K562 (cell line): Measurements from ENCODE around the gene DGAT2. TPM values are rescaled to one million over a fixed set of nuclear protein-coding genes. Genes with fewer than 3 reads are reported as not detected.

Experiments used
- BCL6 ChIP-seq: fragments of 250-450 bp; sonication (Bioruptor Pico); IDR thresholded peaks from 2 replicates; pipeline ENCODE4 v1.4.0; 2020
- CHD1 ChIP-seq: fragments of 200-600 bp; sonication (generic); IDR thresholded peaks from one replicate; pipeline ENCODE4 v1.6.1; 2012; ENCODE audit warnings: mild to moderate bottlenecking, moderate library complexity, low read length, inconsistent platforms
- DDX20 ChIP-seq: fragments of 450-650 bp; IDR thresholded peaks from 2 replicates; pipeline ENCODE4 v1.6.1; 2016; ENCODE audit warnings: missing genetic modification characterization, low read depth, mild to moderate bottlenecking, missing compliant biosample characterization, moderate library complexity
- GATA2 ChIP-seq: sonication (generic); formaldehyde crosslinking; IDR thresholded peaks from 2 replicates; pipeline ENCODE4 v1.4.0; 2020; ENCODE audit warnings: mild to moderate bottlenecking, missing genetic modification reagents
- MBD2 ChIP-seq: sonication (generic); IDR thresholded peaks from 2 replicates; pipeline ENCODE4 v1.6.1; 2016; ENCODE audit warnings: low read depth, borderline replicate concordance
- MGA ChIP-seq: fragments of 450-650 bp; IDR thresholded peaks from 2 replicates; pipeline ENCODE4 v1.6.1; 2016; ENCODE audit warnings: mild to moderate bottlenecking, moderate library complexity
- ZC3H4 ChIP-seq: sonication (generic); formaldehyde crosslinking; IDR thresholded peaks from 2 replicates; pipeline ENCODE4 v1.9.0; 2021; ENCODE audit warnings: missing genetic modification reagents, borderline replicate concordance
- ZNF398 ChIP-seq: fragments of 250-450 bp; sonication (Bioruptor Pico); IDR thresholded peaks from 2 replicates; pipeline ENCODE4 v1.8.0; 2021; ENCODE audit warnings: moderate library complexity, mild to moderate bottlenecking, inconsistent platforms
- ZNF592 ChIP-seq: fragments of 450-650 bp; IDR thresholded peaks from 2 replicates; pipeline ENCODE4 v1.6.1; 2017; ENCODE audit warnings: antibody characterized with exemption, mild to moderate bottlenecking
- ZNF695 ChIP-seq: fragments of 450-650 bp; formaldehyde crosslinking; IDR thresholded peaks from 2 replicates; pipeline ENCODE4 v1.4.0; 2020; ENCODE audit warnings: mild to moderate bottlenecking, moderate library complexity
- polyA plus RNA-seq, 8 experiments: library from polyadenylated mRNA; depleted of rRNA in 4 of 8; stranded (reverse) in 5 of 8; unstranded in 3 of 8; fragments of >200 nt; fragmentation: Nextera tagmentation in 2 of 8; fragmentation: Illumina TruSeq in 1 of 8; extraction: Ambion mirVana in 2 of 8; extraction: Trizol in 1 of 8; gene quantifications; 2 replicates each; pipeline versions ENCODE4 v1.2.1 to v1.2.3, GENCODE V29; 2011 to 2014; ENCODE audit warnings: inconsistent platforms in 1 of 8, missing spikeins in 1 of 8
- total RNA-seq, 7 experiments: library from RNA; depleted of rRNA in 6 of 7; stranded (reverse); fragments of >200 nt in 6 of 7; fragmentation: Illumina TruSeq in 2 of 7; extraction: Trizol in 2 of 7; gene quantifications; 2 replicates each; pipeline versions ENCODE4 v1.2.1 to v1.2.3, GENCODE V29; 2011 to 2021; ENCODE audit warnings: low replicate concordance in 1 of 7

The DGAT2 gene
- total and polyA plus RNA-seq, 9 of the 15 experiments (the other 6 are each of a cell fraction or from before 2014, with no cell fraction given) = 0.68 to 2.8 (median 1.8) TPM

GRCh38 chr11:75814677-75815344 lies 46.2 kb downstream of the DGAT2 start, which contains the start of gene UVRAG (continued):
- TF ChIP-seq MGA (peak; percentile 12; the same call in 1 of the 2 replicates), ZNF592 (no peak), GATA2 (CRISPR knock-in tag) (no peak), MBD2 (peak; percentile 95), DDX20 (tag) (no peak), ZNF695 (CRISPR knock-in tag) (no peak), ZNF398 (no peak), CHD1 (no peak), ZC3H4 (no peak), BCL6 (no peak)
